ENCODE measurements around the gene AFG3L2.
"Not testable (repeated sequence)": the region's sequence is repeated elsewhere in the genome, so short reads cannot be mapped to it uniquely, and the experiment has no call there.

The AFG3L2 gene

DNA sequence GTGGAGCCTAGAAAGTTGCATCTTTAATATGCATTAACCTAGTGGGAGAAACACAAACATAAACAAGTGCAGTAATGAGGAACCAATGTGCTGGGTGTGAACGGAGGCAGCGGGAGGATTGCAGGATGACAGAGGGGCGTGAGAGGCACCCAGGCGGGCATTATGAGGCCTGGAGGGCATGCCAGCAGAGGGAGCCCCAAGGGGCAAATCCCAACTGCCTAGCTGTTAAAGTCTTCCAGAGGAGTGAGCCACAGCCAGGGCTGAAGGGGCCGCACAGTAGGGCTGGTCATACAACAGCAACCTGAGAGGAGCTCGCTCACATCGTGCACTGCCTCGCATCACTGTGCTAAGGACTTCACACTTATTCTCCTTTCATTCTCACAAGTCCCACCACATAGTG is 17.4 kb upstream of the AFG3L2 start:
- peak in 1 of 2 experiments; percentile 9 for DNase-seq

DNA sequence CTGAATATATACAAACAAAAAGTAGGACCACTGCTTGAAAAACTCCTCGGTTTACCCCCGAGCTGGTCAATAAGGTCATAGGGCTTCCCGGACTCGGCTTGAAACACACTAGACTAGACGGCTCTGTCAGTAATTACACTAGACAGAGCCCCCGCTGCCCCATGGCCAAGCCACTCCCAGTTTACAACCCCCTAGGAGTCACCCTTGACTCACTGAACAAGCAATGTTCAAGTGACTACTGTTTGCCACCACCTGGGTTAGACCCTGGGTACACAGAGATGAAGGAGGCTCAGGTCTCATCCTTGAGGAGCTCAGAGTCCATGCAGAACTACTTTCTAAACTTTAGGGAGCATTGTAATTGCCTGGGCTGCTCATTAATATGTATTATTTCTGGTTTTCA is 17.0 kb upstream of the AFG3L2 start:
- DNase-seq = no peak

DNA sequence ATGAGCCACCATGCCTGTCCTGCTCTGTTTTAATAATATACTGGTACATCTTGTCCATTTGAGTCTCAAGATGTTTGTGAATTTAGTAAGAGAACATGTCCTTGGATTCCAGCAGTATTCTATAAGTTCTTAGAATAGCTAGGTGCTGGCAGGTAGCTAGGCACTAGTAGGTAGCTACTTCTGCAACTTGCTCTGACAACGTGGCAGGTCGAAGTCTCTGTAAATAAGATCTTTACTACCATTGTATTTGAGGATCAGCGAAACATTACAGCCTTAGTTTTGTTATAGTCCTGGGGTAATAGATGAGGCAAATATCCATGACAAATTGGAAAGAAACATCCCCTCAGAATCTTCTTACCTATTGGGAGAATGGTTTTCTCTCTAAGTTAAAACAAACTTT is 16.5 kb upstream of the AFG3L2 start:
- DNase-seq = no peak

DNA sequence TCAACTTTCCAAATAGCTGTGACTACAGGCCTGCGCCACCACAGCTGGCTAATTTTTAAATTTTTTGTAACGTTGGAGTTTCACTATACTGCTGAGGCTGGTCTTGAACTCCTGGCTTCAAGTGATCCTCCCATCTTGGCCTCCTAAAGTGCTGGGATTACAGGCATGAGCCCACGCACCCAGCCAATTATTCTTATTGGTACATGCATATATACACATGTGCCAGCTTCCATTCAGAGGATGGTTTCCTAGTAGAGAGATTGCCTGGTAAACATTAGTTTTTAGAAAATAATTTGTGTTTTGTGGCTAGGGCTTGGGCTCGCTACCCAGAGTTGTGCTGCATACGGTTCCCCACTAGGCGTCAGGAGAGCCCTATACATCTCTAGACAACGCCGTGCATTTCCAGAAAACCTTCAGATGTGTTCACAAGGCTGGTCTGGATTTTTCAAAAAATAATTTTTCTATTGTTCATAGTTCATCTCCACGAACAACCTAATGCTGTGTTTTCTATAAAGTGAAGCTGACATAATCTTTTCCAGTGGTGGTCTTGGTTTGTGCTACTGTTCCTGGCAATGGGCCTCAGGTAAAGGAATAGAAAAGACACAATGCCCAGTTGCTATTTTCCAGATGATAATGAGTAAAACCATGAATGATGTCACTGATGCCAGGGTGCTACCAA is 14.6 kb upstream of the AFG3L2 start:
- DNase-seq = peak in 1 of 2 experiments; percentile 53

DNA sequence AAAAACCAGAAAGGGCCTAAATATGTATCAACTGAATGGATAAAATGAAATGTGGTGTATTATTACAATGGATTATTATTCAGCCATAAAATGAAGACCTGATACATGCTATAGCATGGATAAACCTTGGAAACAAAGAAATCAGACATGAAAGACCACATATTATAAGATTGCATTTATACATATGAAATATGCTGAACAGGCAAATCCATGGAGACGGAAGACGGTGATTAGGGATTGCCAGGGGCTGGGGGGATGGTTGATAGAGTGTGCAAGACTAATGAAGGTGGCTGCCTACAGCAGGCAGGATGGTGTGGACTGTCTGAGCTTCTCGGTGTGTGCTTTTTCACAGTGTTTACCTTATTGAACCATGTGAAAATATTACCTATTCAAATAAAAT is 11.4 kb upstream of the AFG3L2 start:
- DNase-seq = no peak

DNA sequence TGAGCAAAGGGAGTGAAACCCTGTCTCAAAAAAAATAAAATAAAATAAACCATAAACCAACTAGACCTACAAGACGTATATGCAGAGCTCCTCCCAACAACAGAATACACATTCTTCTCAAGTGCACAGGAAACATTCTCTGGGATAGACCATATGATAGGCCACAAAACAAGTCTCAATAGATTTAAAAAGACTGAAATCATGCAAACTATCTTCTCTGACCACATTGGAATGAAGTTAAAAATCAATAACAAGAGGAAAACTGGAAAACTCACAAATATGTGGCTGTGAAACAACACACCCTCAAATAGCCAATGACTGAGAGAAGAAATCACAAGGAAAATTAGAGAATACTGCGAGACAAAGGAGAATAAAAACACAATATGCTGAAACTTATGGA is 7.2 kb upstream of the AFG3L2 start:
- DNase-seq = no peak

DNA sequence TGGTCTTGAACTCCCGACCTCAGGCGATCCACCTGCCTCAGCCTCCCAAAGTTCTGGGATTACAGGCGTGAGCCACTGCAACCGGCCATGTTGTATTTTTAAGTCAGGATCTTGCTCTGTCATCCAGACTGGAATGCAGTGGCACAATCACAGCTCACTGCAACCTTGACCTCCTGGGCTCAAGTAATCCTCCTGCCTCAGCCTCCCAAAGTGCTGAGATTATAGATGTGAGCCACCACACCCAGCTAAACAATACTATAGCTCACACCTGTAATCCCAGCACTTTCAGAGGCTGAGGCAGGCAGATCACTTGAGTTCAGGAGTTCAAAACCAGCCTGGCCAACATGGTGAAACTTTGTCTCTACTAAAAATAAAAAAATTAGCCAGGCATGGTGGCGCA is 6.7 kb upstream of the AFG3L2 start:
- not testable (repeated sequence) for DNase-seq

DNA sequence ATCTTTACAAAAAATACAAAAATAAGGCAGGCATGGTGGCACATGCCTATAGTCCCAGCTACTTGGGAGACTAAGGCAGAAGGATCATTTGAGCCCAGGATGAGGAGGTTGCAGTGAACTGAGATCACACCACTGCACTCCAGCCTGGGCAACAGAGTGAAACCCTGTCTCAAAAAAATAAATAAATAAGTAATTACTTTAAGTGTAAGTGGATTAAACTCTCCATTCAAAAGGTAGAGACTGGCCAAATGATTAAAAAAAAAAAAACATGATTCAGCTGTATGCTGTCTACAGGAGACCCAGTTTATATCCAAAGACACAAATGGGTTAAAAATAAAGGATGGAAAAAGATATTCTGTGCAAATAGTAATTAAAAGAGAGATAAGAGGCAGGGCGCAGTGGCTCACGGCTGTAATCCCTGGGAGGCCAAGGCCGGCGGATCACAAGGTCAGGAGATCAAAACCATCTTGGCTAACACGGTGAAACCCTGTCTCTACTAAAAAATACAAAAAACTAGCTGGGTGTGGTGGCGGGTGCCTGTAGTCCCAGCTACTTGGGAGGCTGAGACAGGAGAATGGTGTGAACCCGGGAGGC is 5.3 kb upstream of the AFG3L2 start:
- not testable (repeated sequence) for DNase-seq

DNA sequence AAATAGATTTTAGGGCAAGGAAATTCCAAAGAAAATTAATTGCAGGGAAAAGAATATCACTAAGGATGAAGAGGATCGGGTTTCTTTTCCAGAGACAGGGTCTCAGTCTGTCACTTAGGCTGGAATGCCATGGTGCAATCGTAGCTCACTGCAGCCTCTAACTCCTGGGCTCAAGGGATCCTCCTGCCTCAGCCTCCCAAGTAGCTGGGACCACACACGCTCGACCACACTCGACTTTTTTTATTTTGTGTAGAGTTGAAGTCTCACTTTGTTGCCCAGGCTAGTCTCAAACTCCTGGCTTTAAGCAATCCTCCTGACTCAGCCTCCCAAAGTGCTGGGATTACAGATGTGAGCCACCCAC is 1.2 kb upstream of the AFG3L2 start:
- DNase-seq = not testable (repeated sequence)

DNA sequence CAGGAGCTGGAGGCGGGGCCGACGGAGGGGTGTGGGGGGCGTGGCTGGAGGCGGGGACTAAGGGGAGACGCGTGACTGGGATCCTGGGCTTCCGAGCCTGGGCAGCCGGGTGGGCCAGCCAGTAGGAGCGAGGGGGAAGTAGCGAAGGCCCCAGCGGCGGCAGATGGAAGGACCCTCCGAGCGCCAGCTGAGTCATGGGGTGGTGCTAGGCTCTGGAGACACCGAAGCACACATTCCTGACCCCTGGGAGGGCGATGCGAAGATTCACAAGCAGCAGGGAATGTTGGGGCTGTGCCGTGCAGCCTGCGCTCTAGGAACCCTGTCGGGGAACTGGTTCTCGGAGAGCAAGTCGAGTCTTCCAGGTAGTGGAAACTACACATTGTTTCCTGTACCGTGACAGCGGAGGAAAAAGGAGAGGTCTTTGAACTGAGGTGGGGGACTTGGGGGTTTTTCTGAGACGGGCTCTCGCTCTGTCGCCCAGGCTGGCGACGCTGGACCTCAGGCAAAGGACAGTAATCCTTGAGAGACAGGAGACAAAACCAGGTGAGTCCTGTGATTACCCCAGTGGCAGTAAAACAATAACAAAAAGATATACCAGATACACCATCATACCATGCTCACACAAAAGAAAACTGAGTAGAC is 650 bp upstream of the AFG3L2 start:
- DNase-seq = no peak

DNA sequence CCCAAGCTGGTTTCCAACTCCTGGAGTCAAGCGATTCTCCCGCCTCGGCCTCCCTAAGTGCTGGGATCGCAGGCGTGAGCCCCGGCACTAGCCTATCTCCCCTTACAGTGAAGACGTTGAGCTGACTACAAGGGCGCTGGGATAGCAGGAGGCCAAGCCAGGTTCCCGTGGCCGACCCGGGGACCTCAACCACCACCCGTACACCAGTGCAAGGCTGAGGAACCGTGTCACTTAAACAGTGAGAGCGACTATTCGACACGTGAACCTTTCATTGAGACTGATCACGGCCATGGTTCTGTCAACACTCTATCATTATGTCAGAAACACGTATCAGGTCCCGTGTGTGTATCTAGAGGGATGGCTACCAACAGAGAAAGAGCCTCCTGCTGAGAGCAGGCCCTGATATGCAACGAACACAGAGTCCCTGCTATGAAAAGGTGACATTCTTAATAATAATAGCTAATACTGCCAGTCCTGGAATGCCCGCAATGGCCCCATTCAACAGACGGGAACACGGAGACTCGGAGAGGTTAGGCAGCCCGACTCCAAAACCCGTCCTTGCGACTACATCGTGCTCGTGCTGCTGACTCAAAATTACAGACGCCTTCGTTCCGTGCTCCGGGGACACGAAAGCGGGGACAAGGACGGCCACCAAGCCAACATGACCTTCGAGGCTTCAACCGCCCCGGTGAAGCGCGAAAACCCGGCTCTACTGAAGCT is 833 bp downstream of the AFG3L2 start:
- DNase-seq = peak in 1 of 2 experiments; percentile 39

DNA sequence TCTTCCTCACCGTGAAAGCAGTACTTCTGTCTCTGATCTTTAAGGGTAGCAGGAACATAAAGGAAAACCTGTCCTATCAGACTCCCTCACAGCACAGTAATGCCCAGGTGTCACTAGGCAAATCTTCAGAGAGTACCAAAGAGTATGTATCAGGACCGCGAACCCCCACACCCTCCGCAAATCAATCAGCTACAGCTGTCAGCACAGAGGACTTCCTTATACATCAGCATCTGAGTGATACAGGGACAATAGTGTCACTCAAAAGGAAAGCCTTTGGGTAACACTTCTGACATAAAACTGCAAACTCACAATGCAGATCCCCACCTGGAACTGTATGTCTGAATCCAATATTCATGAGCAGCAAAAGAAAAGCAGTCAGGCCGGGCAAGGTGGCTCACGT is 2.6 kb downstream of the AFG3L2 start:
- DNase-seq = no peak

DNA sequence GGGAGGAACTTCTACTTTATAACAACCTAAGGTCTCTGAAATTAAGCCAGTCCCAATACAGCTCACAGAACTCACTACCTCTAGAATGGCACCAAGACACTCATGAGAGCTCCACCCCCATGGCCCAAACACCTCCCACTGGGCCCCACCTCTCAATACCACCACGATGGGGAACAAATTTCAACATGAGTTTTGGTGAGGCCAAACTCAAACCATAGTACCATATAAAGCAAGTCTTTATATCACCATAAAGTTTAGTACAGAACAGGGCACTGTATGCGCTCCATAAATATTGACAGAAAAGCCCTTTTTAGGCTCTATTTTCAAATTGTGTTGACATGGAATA is 3.3 kb downstream of the AFG3L2 start:
- DNase-seq = no peak

DNA sequence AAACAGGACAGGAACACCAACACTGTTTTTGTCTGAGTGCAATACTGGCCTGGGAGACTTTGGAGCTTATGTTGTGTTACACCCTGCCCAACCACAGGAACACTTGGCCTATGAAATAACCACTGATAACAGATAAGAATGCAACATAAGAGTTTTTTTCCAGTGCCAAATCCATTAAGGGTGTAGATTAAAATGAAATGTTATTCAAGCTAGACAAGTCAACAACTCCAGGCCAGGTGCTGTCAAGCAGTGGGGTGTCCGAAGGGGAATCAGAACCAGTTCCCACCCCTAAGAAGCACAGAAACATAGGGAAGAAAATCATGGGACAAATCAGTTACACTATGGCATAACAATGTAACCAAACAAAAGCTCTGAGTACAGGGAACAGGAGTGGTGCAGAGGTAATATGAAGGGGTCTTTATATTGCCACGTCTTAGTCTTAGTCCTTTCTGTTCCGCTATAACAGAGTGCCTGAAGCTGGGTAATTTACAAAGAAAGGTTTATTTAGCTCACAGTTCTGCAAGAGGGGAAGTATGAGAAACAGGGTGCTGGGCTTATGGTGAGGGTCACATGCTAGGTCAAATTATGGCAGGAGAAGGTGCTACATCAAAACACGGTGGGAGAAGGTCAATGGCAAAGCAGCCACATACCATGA is 3.8 kb downstream of the AFG3L2 start:
- no peak for DNase-seq

DNA sequence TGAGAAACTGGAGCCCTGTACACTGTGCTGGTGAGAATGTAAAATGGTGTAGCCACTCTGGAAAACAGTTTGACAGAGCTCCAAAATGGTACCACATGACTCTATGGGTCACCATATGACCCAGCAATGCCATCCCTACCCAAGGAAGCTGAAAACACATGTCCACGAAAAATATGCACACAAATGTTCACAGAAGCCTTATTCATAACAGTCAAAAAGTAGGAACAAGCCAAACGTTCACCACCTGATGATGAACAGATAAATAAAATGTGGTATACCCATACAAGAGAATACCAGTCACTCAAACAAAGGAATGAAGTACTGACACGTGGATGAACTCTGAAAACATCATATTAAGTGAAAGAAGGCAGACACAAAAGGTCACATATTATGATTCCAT is 4.6 kb downstream of the AFG3L2 start:
- DNase-seq = no peak

DNA sequence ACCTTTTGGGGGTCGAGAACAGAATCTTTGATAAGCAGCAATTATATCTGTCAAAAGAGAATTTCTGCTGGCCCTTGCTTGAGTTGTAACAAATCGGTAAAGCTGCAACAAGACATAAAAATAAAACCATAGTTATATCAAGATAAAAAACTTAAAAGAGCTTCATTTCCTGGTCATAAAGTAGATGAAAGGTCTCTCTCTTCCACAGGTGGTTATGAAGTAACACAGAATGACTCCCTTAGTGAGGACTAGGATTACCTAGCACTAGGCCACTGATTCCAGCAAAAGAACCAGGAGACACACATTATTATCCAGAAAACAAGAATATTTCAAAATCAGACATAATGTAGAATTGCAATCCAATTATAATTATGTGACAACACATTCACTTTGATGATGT is 5.4 kb downstream of the AFG3L2 start:
- no peak for DNase-seq

DNA sequence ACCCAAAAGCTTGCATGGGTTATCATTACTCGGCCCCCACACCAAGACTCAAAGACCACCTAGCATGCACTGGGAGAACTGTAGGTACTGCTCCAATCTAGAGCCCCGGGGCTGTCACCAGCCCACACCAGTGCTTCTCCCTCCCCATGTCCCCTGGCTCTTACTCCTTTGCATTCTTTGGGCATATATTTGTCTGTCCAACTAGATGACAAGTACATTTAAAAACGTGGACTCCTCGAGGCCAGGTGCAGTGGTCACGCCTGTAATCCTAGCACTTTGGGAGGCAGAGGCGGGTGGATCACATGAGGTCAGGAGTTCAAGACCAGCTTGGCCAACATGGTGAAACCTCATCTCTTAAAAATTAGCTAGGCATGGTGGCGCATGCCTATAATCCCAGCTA is 7.8 kb downstream of the AFG3L2 start:
- no peak for DNase-seq

DNA sequence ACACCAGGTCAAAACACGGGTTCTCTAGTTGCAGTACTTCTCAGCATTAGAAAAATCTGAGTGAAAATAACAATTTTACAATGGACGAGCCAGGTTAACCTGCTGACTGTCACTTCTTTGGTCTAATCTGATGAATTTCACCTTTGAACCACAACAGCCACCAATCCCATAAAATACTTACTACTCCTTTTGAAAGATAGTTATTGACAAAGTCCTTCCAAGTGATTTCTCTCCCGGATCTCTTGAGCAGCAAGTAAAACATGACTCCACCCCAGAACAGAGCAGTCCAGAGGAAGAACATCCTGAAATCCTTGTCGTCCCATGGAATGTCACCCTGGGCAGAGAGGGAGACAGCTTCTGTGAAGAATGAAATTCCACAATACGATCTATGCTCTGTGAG is 10.2 kb downstream of the AFG3L2 start:
- DNase-seq = no peak

DNA sequence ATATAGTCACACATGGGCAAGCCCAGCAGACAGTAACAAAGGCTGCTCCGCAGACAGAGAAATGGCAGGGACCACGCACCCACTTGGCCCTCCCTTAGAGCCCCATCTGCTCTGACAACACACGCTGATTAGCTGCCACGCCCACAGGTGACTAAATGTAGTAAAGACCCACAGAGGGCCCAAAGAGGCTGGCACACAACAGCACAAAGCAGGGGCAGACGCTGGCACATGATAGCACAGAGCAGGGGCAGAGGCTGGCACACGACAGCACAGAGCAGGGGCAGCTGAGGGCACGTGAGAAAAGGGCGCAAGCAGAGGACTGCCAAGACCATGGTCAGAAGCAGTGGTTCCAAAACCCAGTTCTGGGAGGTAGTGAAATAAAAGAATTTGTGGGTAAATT is 10.6 kb downstream of the AFG3L2 start:
- no peak for DNase-seq

DNA sequence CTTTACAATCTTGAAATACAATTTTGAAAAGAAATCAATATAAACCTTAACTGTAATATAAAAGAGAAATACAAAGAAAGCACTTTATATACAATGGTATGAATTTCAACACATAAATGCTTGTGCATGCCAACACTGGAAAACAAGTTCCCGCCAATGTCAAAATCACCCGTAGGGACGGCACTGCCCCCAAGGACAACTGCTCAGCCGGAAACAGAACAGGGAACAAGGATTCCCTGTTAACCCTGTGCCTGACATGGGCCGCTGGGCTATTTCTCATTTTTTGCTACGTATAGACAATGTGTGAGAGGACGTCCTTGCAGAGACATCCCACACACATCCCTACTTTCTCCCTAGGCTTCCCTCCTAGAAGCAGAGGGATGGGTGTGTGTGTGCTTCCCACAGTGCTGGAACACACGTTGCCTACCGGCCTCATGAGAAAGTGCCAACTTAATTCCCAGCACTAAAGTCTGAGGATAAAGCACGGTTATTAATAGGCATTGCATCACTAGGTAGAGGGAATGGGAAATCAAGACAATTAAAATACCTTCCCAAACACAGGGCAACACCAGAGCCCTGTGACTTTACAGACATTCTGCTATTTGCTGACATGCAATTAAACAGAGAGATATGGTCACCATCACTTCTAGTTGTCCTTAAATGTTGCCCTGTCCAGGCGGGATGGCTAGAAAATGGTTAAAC is 14.4 kb downstream of the AFG3L2 start:
- no peak for DNase-seq

DNA sequence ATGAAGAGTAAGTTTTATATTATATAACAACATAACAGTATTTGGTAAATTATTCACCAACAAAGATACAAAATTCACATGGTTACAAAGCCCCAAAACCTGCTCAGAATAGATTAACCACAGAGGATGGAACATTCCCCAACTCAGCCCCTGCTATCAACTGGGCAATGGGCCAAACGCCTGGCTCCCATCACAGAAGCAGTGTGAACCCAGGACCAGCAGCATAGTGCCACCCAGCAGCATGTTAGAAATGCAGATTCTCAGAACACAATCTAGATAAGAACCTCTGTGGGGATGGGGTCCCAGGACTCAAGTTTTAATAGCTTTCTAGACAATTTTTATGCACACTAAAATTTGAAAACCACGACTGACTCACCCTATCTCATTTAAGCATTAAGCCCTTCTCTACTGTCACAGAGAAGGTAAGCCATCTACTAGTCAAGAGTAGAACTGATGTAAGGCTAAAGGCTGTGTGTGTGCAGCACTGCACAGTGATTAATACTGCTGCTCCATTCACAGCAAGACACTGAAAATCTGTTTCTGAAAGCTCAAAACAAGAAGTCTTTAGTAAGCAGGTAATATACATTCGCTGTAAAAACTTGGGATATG is 15.2 kb downstream of the AFG3L2 start:
- no peak for DNase-seq

DNA sequence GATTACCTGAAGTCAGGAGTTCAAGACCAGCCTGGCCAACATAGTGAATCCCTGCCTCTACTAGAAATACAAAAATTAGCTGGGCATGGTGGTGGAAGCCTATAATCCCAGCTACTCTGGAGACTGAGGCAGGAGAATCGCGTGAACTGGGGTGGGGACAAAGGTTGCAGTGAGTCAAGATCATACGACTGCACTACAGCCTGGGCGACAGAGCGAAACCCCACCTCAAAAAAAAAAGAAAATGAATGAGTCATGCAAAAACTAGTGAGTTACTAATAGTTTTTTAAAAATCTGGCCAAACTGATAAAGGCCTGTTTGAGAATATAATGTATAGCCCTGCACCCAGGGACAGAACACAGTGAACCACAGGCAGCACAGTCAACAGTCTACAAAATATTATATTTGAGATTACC is 17.5 kb downstream of the AFG3L2 start:
- DNase-seq = no peak

DNA sequence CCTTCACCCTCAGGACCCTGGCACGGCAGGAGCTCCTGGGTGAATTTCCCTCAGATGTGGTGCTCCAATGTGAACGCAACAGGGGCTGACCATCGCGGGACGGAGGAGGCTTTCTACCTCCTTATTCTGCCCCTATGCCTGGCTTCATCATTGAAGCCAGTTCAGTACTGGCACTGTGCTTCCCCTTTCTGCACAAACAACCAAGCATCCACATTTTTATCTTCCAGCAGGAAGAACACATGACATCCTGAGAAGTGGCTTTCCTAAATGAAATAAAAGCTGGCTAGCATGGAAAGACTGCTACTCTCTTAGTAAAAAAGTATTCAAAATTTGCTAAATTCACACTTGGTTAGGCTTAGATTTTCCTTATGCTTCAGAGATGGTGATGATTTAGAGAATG is 24.8 kb downstream of the AFG3L2 start:
- DNase-seq = no peak

Measured in NCI-H526 (cell line).